AG04450 (cell line): ENCODE measurements around the gene PSMF1. TPM values are rescaled to one million over a fixed set of nuclear protein-coding genes. Genes with fewer than 3 reads are reported as not detected.

ENCODE experiments used
- CTCF ChIA-PET: fragments of 300-600, 350-600 bp; formaldehyde crosslinking; extraction: SDS; loops from one replicate; lab custom pipeline; 2022; ENCODE audit warnings: antibody characterized with exemption, inconsistent platforms; lab: Charles Lee
- POLR2A ChIA-PET: fragments of 350-600 bp; formaldehyde crosslinking; extraction: SDS; loops from one replicate; lab custom pipeline; 2021; ENCODE audit warnings: antibody characterized with exemption, inconsistent platforms; lab: Yijun Ruan, JAX
- DNase-seq: peaks from one replicate; pipeline ENCODE4 v3.0.0-alpha.2; 2011; ENCODE audit warnings: low read depth, low spot score
- H3K27ac ChIP-seq: one replicate; pipeline ENCODE4 v1.5.1; 2012; ENCODE audit warnings: low read depth, low read length, control low read depth
- H3K27me3 ChIP-seq: one replicate; pipeline ENCODE4 v1.6.0; 2012; ENCODE audit warnings: low read length; ENCODE audit not compliant: control insufficient read depth, insufficient read depth
- H3K4me3 ChIP-seq: 2 replicates; pipeline ENCODE4 v1.5.1; 2011; ENCODE audit warnings: mild to moderate bottlenecking, low read depth, low read length, control low read depth
- H3K9me3 ChIP-seq: 2 replicates; pipeline ENCODE4 v1.5.1; 2012; ENCODE audit warnings: low read length; ENCODE audit not compliant: control insufficient read depth, insufficient read depth
- polyA minus RNA-seq: library from RNA; depleted of rRNA, polyadenylated mRNA; stranded (reverse); fragments of >200 nt; gene quantifications from 2 replicates; pipeline ENCODE4 v1.2.3, GENCODE V29; 2011; rRNA and poly(A)+ RNA removed
- polyA plus RNA-seq: library from polyadenylated mRNA; depleted of rRNA; stranded (reverse); fragments of >200 nt; gene quantifications from 2 replicates; pipeline ENCODE4 v1.2.3, GENCODE V29; 2011; rRNA removed
- TF ChIP-seq, protein P1 (sequence below): IDR thresholded peaks from 2 replicates; pipeline ENCODE4 v1.5.1; 2011; ENCODE audit warnings: low read depth, low read length, control low read depth, inconsistent platforms

PSMF1 gene, protein sequence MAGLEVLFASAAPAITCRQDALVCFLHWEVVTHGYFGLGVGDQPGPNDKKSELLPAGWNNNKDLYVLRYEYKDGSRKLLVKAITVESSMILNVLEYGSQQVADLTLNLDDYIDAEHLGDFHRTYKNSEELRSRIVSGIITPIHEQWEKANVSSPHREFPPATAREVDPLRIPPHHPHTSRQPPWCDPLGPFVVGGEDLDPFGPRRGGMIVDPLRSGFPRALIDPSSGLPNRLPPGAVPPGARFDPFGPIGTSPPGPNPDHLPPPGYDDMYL
- polyA plus RNA-seq, result 107 and 116 TPM in 2 replicates
- 71.0 and 83.7 TPM in 2 replicates for polyA minus RNA-seq

DNA sequence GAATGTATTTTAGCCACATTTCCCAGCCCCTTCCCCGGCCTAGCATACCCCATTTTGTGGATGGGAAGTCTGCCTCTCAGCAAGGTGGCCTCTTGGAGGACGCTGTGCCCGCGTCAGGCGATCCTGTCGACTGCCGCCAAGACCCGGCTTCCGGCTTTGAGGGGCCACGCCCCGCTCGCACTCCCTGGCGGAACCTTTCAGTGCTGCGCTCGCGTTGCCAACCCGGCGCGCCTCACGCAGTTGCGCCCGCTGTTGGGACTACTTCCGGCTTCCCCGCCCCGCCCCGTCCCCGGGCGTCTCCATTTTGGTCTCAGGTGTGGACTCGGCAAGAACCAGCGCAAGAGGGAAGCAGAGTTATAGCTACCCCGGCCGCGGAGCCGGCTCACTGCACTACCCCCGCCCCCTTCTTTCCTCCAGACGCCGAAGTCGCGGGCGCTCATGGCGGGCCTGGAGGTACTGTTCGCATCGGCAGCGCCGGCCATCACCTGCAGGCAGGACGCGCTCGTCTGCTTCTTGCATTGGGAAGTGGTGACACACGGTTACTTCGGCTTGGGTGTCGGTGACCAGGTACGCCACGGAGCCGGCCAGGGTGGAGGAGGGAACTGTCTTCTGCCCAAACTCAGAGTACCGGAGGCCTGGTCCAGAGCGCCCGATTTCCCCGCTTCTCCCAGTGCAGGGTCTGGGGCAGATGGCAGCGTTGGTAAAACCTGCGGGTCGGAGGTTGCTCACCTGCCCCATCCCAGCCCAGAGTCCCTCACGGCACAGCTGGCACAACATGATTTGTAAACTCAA lies at the start of gene PSMF1:
Gene PSMF1 (plus strand): TSS at position 267 of the 792 bp plus-strand sequence. CDS start 172 bp downstream, at position 439.
- ChIA-PET CTCF (interaction anchor here (1.5 kb wide), 1 partner anchor 10 kb away, joined by 7 read pairs; no protein-coding TSS in a partner anchor), POLR2A (no interaction called here)

DNA sequence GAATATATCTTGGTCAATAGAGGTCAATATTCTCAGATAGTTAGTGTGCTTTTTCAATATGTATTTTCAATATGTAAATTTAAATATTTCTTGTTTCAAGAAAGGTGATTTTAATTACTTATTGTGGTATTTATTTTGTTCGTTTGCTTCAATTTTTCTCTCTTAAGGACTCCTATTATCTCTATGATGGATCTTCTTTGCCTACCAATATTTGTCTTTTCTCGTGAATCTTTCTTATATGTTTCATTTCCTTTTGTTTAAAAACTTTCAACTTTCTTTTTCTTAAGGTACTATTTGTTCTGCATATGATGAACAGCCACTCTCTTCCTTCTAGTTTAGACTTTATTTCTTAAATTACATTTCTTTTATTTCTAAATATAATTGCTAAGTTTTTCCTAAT lies 46.1 kb upstream of the PSMF1 start:
- ChIA-PET CTCF (interaction anchor here (1.0 kb wide), 1 partner anchor 36 kb away, joined by 3 read pairs; no protein-coding TSS in a partner anchor), POLR2A (no interaction called here)
- Histone ChIP-seq H3K9me3 (no peaks in the 10 kb centered on the region), H3K4me3 (no peak overlapping the region), H3K27ac (no peak overlapping the region), H3K27me3 (no peaks in the 10 kb centered on the region)
- TF ChIP-seq, protein P1, sequence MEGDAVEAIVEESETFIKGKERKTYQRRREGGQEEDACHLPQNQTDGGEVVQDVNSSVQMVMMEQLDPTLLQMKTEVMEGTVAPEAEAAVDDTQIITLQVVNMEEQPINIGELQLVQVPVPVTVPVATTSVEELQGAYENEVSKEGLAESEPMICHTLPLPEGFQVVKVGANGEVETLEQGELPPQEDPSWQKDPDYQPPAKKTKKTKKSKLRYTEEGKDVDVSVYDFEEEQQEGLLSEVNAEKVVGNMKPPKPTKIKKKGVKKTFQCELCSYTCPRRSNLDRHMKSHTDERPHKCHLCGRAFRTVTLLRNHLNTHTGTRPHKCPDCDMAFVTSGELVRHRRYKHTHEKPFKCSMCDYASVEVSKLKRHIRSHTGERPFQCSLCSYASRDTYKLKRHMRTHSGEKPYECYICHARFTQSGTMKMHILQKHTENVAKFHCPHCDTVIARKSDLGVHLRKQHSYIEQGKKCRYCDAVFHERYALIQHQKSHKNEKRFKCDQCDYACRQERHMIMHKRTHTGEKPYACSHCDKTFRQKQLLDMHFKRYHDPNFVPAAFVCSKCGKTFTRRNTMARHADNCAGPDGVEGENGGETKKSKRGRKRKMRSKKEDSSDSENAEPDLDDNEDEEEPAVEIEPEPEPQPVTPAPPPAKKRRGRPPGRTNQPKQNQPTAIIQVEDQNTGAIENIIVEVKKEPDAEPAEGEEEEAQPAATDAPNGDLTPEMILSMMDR, result no peak
- DNase-seq, result no peak

More for the DNA sequence above, at the start of gene PSMF1:
- DNase-seq, result peak; percentile 72
- Histone ChIP-seq H3K27ac (peak within 1 kb of the TSS; percentile 21), H3K27me3 (no peaks in the 10 kb centered on the region), H3K9me3 (no peaks in the 10 kb centered on the region; the same call in 1 of the 2 replicates), H3K4me3 (peak within 1 kb of the TSS; percentile 100)
- TF ChIP-seq, protein P1, result 0 out of 2 replicates have a peak, but pooled peaks have one; percentile 5

GRCh38 chr20:1075616-1076015 lies 42.8 kb upstream of the PSMF1 start:
- TF ChIP-seq, protein P1, result no peak
- H3K27me3 ChIP-seq, result no peaks in the 10 kb centered on the region
- no peak for DNase-seq
- H3K27ac ChIP-seq, result no peak overlapping the region
- H3K4me3 ChIP-seq, result no peak overlapping the region
- no peaks in the 10 kb centered on the region for H3K9me3 ChIP-seq
- CTCF ChIA-PET, result no interaction called here
- POLR2A ChIA-PET, result no interaction called here

DNA sequence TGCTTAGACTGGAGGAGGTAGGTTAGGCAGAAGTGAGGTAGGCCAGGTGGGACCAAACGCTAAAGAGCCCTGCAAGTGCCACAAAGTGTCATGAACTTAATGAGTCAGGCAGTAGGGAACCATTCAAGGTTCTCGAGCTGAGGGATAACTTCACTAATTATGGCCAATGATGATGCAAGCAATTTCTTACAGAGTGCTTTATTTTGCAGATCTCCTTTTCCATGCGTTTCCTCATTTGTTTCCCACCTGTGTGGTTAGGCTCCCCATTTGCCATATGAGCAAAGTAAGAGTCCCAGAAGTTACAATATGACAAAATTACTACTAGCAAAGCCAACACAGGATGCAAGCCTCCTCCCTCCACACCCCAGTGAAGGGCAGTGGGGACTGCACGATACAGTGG lies 36.5 kb upstream of the PSMF1 start:
- TF ChIP-seq, protein P1, result no peak
- Histone ChIP-seq H3K27me3 (peaks cover 4% of the 10 kb centered on the region), H3K9me3 (no peaks in the 10 kb centered on the region), H3K4me3 (no peak overlapping the region), H3K27ac (no peak overlapping the region)
- DNase-seq, result no peak
- ChIA-PET CTCF (no interaction called here), POLR2A (no interaction called here)
